Tibial nerve (tissue), 4 donors: ENCODE data around the gene NKX2-1. TPM values are rescaled to one million over a fixed set of nuclear protein-coding genes. Genes with fewer than 3 reads are reported as not detected.

Experiments
- total RNA-seq, 4 donors: library from RNA; depleted of rRNA; stranded (reverse); fragments of >200 nt; gene quantifications; one replicate each; pipeline ENCODE4 v1.1.0, GENCODE V29; 2016

NKX2-1 gene
- total RNA-seq, 4 donors from 2014 or later, result not detected

Other genes with a start within 250 kb of the NKX2-1 start
- 10 to 100 TPM; 18.9 to 38.0 (median 25.5) TPM for gene MBIP, start 199.6 kb downstream of the NKX2-1 start, total RNA-seq
- not detected for gene NKX2-8, start 62.4 kb upstream of the NKX2-1 start, total RNA-seq
- 1 to 10 TPM; 1.3 to 6.0 (median 3.2) TPM for gene PAX9, start 141.6 kb upstream of the NKX2-1 start, total RNA-seq